Upper lobe of left lung (tissue), 6 donors: Measurements from ENCODE around the gene MTCH1. TPM values are rescaled to one million over a fixed set of nuclear protein-coding genes. Genes with fewer than 3 reads are reported as not detected.

Experiments
- ATAC-seq, 2 donors: fragments of 200-7000 bp; cut with Tn5 transposase; one replicate each; pipeline ENCODE4 v1.9.1; 2022; ENCODE audit warnings: mild to moderate bottlenecking in 2 of 2, moderate library complexity in 2 of 2; ENCODE audit not compliant: low FRiP score in 2 of 2
- DNase-seq, 2 donors: peaks; one replicate each; pipeline ENCODE4 v3.0.0-alpha.2; 2019 to 2020
- H3K27ac ChIP-seq, 4 donors: fragments of 200-600 bp; sonication (generic); one replicate each; pipeline ENCODE4 v1.5.1; 2016 to 2019
- H3K27me3 ChIP-seq, 4 donors: fragments of 200-600 bp; sonication (generic); one replicate each; pipeline ENCODE4 v1.5.1; 2017 to 2019
- H3K36me3 ChIP-seq, 4 donors: fragments of 200-600 bp; sonication (generic); one replicate each; pipeline ENCODE4 v1.5.1; 2016 to 2019
- H3K4me1 ChIP-seq, 4 donors: fragments of 200-600 bp; sonication (generic); one replicate each; pipeline ENCODE4 v1.5.1; 2018 to 2019
- H3K4me3 ChIP-seq, 4 donors: fragments of 200-600 bp; sonication (generic); one replicate each; pipeline ENCODE4 v1.5.1; 2017 to 2019; ENCODE audit warnings: mild to moderate bottlenecking in 2 of 4, moderate library complexity in 1 of 4
- H3K9me3 ChIP-seq, 4 donors: fragments of 200-600 bp; sonication (generic); one replicate each; pipeline ENCODE4 v1.5.1; 2018 to 2019
- CTCF ChIP-seq, 6 experiments: fragments of 450-650 bp in 4 of 6; fragments of 200-600 bp in 2 of 6; sonication (generic) in 2 of 6; IDR thresholded peaks; one replicate each; pipeline ENCODE4 v1.5.1; 2016 to 2019; ENCODE audit warnings: antibody characterized with exemption in 6 of 6
- EP300 ChIP-seq, 4 donors: sonication (generic); formaldehyde crosslinking; IDR thresholded peaks; one replicate each; pipeline ENCODE4 v1.5.1; 2017; ENCODE audit warnings: antibody characterized with exemption in 4 of 4, control low read depth in 2 of 4
- POLR2A ChIP-seq, 4 donors: fragments of 450-650 bp; IDR thresholded peaks; one replicate each; pipeline ENCODE4 v1.5.1; 2016 to 2017; ENCODE audit warnings: antibody characterized with exemption in 4 of 4, mild to moderate bottlenecking in 2 of 4
- POLR2AphosphoS5 ChIP-seq, 2 donors: sonication (generic); formaldehyde crosslinking; IDR thresholded peaks; one replicate each; pipeline ENCODE4 v1.5.1; 2017; ENCODE audit warnings: antibody characterized with exemption in 2 of 2
- WGBS, 2 donors: methylation state at CpG; one replicate each; pipeline ENCODE4 v1.1.5; 2017 to 2018; 5-methylcytosine and 5-hydroxymethylcytosine counted together
- total RNA-seq, 6 donors: library from RNA; depleted of rRNA in 4 of 6; stranded (reverse); fragments of >200 nt in 4 of 6; gene quantifications; one replicate each; pipeline versions ENCODE4 v1.1.0 to v1.2.1, GENCODE V29; 2016 to 2021
- donor health status: DM: no; HTN: no; CAD: no; lungs with moderate emphysema.
- donor health status: DM: no; HTN: yes; CAD: no; lungs with severe emphysema.

Gene MTCH1
- total RNA-seq, 6 donors from 2014 or later: 184 to 283 (median 219) TPM

- peak in 1 of 2 donors; percentile 25 for ATAC-seq
- Histone ChIP-seq H3K36me3 (peaks cover 11 to 22% (median 18%) of the 10 kb centered on the region in 4 donors), H3K4me3 (no peak overlapping the region), H3K27ac (peak overlapping the region in 1 of 4 donors; percentile 40), H3K4me1 (peaks cover 17 to 47% (median 22%) of the 10 kb centered on the region in 4 donors), H3K9me3 (no peaks in the 10 kb centered on the region), H3K27me3 (no peaks in the 10 kb centered on the region)
- peak in 1 of 2 donors; percentile 67 for DNase-seq
- TF ChIP-seq POLR2A (IDR thresholded peaks at IDR 0.05): no peak
- 63 to 100% methylated on average over 5 to 9 of the region's 11 CpGs for WGBS, 2 donors
Measured at GRCh38 chr6:36963451-36964290, 22.3 kb downstream of the MTCH1 start.

GRCh38 chr6:36962874-36963273, 23.1 kb downstream of the MTCH1 start:
- H3K4me3 ChIP-seq: no peak overlapping the region
- ATAC-seq (peak in 1 of 2 donors; percentile 62), DNase-seq (peak in 1 of 2 donors; percentile 74)
- H3K4me1 ChIP-seq: peaks cover 17 to 40% (median 22%) of the 10 kb centered on the region in 4 donors
- no peak overlapping the region for H3K27ac ChIP-seq
- H3K9me3 ChIP-seq: no peaks in the 10 kb centered on the region
- WGBS, 2 donors: 55 to 70% methylated on average over 10 to 11 of the region's 12 CpGs
- H3K27me3 ChIP-seq: no peaks in the 10 kb centered on the region
- peaks cover 5 to 14% (median 11%) of the 10 kb centered on the region in 4 donors for H3K36me3 ChIP-seq
- no peak for TF ChIP-seq POLR2AphosphoS5 (IDR thresholded peaks at IDR 0.05)
- TF ChIP-seq POLR2A (IDR thresholded peaks at IDR 0.05): no peak
- no peak for TF ChIP-seq EP300 (IDR thresholded peaks at IDR 0.05)
- no peak for TF ChIP-seq CTCF (IDR thresholded peaks at IDR 0.05)

- H3K27me3 ChIP-seq: no peaks in the 10 kb centered on the region
- H3K36me3 ChIP-seq: peaks cover 0 to 4% (median 1%) of the 10 kb centered on the region in 4 donors
- H3K27ac ChIP-seq: peak overlapping the region in 1 of 4 donors; percentile 18
- ATAC-seq (no peak), DNase-seq (peak in 1 of 2 donors; percentile 80)
- no peak overlapping the region for H3K4me3 ChIP-seq
- 68 to 78% methylated on average over 28 to 40 of the region's 40 CpGs for WGBS, 2 donors
- TF ChIP-seq POLR2A (IDR thresholded peaks at IDR 0.05) (no peak), POLR2AphosphoS5 (IDR thresholded peaks at IDR 0.05) (no peak), EP300 (IDR thresholded peaks at IDR 0.05) (no peak), CTCF (IDR thresholded peaks at IDR 0.05) (no peak)
- peaks cover 17 to 35% (median 22%) of the 10 kb centered on the region in 4 donors for H3K4me1 ChIP-seq
- H3K9me3 ChIP-seq: no peaks in the 10 kb centered on the region
Measured at GRCh38 chr6:36961441-36962435, 24.3 kb downstream of the MTCH1 start.

GRCh38 chr6:36959555-36960250, 26.3 kb downstream of the MTCH1 start:
- WGBS, 2 donors: 91 to 92% methylated on average over 17 of the region's 17 CpGs
- Histone ChIP-seq H3K36me3 (no peaks in the 10 kb centered on the region), H3K27me3 (no peaks in the 10 kb centered on the region), H3K9me3 (no peaks in the 10 kb centered on the region), H3K27ac (no peak overlapping the region), H3K4me1 (peaks cover 17 to 30% (median 21%) of the 10 kb centered on the region in 4 donors), H3K4me3 (no peak overlapping the region)
- TF ChIP-seq EP300 (IDR thresholded peaks at IDR 0.05): no peak
- TF ChIP-seq CTCF (IDR thresholded peaks at IDR 0.05): no peak
- TF ChIP-seq POLR2A (IDR thresholded peaks at IDR 0.05): no peak
- no peak for TF ChIP-seq POLR2AphosphoS5 (IDR thresholded peaks at IDR 0.05)
- peak in 1 of 2 donors; percentile 50 for DNase-seq
- no peak for ATAC-seq
